ENCODE results near the gene STING1. TPM values are rescaled to one million over a fixed set of nuclear protein-coding genes. Genes with fewer than 3 reads are reported as not detected.
"Not testable (repeated sequence)": the region's sequence is repeated elsewhere in the genome, so short reads cannot be mapped to it uniquely, and the experiment has no call there.

The STING1 gene
- total RNA-seq (100 to 1,000 TPM; 141 to 144 TPM), polyA plus RNA-seq (100 to 1,000 TPM; 124 to 176 TPM)

GRCh38 chr5:139482050-139482889, at the start of gene STING1:
Gene STING1, minus strand, starts transcription at chr5:139482758. Its CDS starts 1,054 bp downstream, at chr5:139481704.
- CTCF ChIA-PET (ENCODE audit: partially characterized antibody): interaction anchor here (0.9 to 11.3 kb wide), 10 partner anchors 9 to 59 kb away, joined by 3 to 97 read pairs (median 8); partner anchors contain the start of gene SMIM33

GRCh38 chr5:139531772-139532169, 49.2 kb upstream of the STING1 start:
- no peaks in the 10 kb centered on the region for H3K4me1 ChIP-seq (ENCODE audit: insufficient read depth, low read length)
- Mint-ChIP-seq H3K9me3 (peaks cover 0 to 15% (median 9%) of the 10 kb centered on the region in 8 donors), H3K36me3 (peaks cover 1 to 3% of the 10 kb centered on the region in 2 donors), H3K4me1 (no peaks in the 10 kb centered on the region), H3K27ac (no peak overlapping the region), H3K4me3 (no peak overlapping the region), H3K27me3 (peaks cover 0 to 3% of the 10 kb centered on the region in 2 donors)
- ChIA-PET CTCF (ENCODE audit: partially characterized antibody) (interaction anchor here (0.7 to 1.1 kb wide), 2 partner anchors 12 to 89 kb away, joined by 3 to 4 read pairs; no protein-coding TSS in a partner anchor), POLR2A (ENCODE audit: partially characterized antibody) (no interaction called here)
- no peak overlapping the region for H3K4me3 ChIP-seq (ENCODE audit: low read length in 2 of 2)
- DNase-seq: no peak
- H3K9me3 ChIP-seq (ENCODE audit: control insufficient read depth in 1 of 2, low read length in 2 of 2): no peaks in the 10 kb centered on the region
- intact Hi-C loops (cut with micrococcal nuclease): no loop called here
- no peak overlapping the region for H3K27ac ChIP-seq (ENCODE audit: low read depth, low read length)
- H3K36me3 ChIP-seq (ENCODE audit: insufficient read depth, low read length): no peaks in the 10 kb centered on the region
- no peaks in the 10 kb centered on the region for H3K27me3 ChIP-seq (ENCODE audit: insufficient read depth, low read length)

More at GRCh38 chr5:139482050-139482889, at the start of gene STING1:
- peak within 1 kb of the TSS; percentile 82 to 95 for H3K4me3 ChIP-seq (ENCODE audit: low read length in 2 of 2)
- no peaks in the 10 kb centered on the region for H3K9me3 Mint-ChIP-seq
- peaks cover 28 to 36% of the 10 kb centered on the region in 2 donors for H3K36me3 Mint-ChIP-seq
- no peaks in the 10 kb centered on the region for H3K27me3 ChIP-seq (ENCODE audit: insufficient read depth, low read length)
- H3K27ac ChIP-seq (ENCODE audit: low read depth, low read length): peak within 1 kb of the TSS; percentile 86
- peak within 1 kb of the TSS; percentile 90 to 98 (median 97) for H3K27ac Mint-ChIP-seq
- intact Hi-C loops (cut with micrococcal nuclease): loop anchor here (1.0 kb wide), 5 partner anchors 24 to 78 kb away; partner anchors contain the start of genes DNAJC18 and SPATA24
- peaks cover 46% of the 10 kb centered on the region for H3K4me1 ChIP-seq (ENCODE audit: insufficient read depth, low read length)
- peak within 1 kb of the TSS; percentile 92 to 98 (median 94) for H3K4me3 Mint-ChIP-seq
- peaks cover 21 to 57% (median 39%) of the 10 kb centered on the region in 4 donors for H3K4me1 Mint-ChIP-seq
- no peaks in the 10 kb centered on the region for H3K27me3 Mint-ChIP-seq
- H3K36me3 ChIP-seq (ENCODE audit: insufficient read depth, low read length): peaks cover 14% of the 10 kb centered on the region
- no peaks in the 10 kb centered on the region for H3K9me3 ChIP-seq (ENCODE audit: control insufficient read depth in 1 of 2, low read length in 2 of 2)
- DNase-seq: peak; percentile 78 to 83 (median 80)
- POLR2A ChIA-PET (ENCODE audit: partially characterized antibody): interaction anchor here (0.5 to 5.2 kb wide), 26 partner anchors 13 to 208 kb away, joined by 3 to 131 read pairs (median 8); partner anchors contain the start of genes DNAJC18, ECSCR, MATR3 and PAIP2

DNA sequence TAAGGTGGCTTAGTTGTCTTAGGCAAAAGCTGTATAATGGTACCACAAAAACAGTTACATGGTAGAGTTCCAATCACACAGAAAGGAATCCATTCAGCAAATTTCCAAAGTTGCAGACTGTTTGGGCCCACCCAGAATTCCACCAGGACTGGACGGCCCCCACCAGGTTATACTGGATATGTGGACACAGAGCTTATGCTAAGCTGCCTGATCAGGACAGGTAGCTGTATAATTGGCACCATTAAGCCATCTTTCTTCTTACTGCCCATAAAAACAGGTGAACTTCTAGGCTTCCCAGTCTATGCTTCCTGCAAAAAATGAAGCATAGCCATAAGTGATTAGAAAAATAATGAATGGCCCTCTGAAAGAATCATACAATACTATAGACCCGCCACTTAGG, 47.5 kb upstream of the STING1 start:
- DNase-seq; H3K27me3 Mint-ChIP-seq; H3K27ac ChIP-seq (ENCODE audit: low read depth, low read length); intact Hi-C loops (cut with micrococcal nuclease); H3K4me1 ChIP-seq (ENCODE audit: insufficient read depth, low read length); H3K27ac Mint-ChIP-seq; POLR2A ChIA-PET (ENCODE audit: partially characterized antibody); H3K4me3 ChIP-seq (ENCODE audit: low read length in 2 of 2); H3K4me3 Mint-ChIP-seq; H3K4me1 Mint-ChIP-seq; H3K27me3 ChIP-seq (ENCODE audit: insufficient read depth, low read length); H3K36me3 ChIP-seq (ENCODE audit: insufficient read depth, low read length); H3K9me3 ChIP-seq (ENCODE audit: control insufficient read depth in 1 of 2, low read length in 2 of 2); H3K36me3 Mint-ChIP-seq: not testable (repeated sequence)
- peaks cover 0 to 15% (median 9%) of the 10 kb centered on the region in 8 donors for H3K9me3 Mint-ChIP-seq
- CTCF ChIA-PET (ENCODE audit: partially characterized antibody): interaction anchor here (1.4 kb wide), 1 partner anchor 13 kb away, joined by 3 read pairs; no protein-coding TSS in a partner anchor

DNA sequence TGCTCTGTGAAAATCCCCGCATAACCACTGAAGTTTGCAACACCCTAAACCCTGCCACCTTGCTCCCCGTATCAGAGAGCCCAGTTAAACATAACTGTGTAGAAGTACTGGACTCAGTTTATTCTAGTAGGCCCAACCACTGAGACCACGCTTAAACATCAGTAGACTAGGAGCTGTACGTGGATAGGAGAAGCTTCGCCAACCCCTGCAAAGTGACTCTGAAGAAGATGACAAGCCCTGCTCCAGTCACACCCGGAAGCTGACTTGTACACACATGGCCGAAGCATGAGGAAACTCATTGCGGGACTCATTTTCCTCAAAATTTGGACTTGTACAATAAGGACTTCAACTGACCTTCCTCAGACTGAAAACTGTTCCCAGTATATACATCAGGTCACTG, 46.1 kb upstream of the STING1 start:
- peaks cover 0 to 15% (median 9%) of the 10 kb centered on the region in 8 donors for H3K9me3 Mint-ChIP-seq
- H3K4me3 Mint-ChIP-seq; H3K4me3 ChIP-seq (ENCODE audit: low read length in 2 of 2); H3K4me1 Mint-ChIP-seq; H3K27ac Mint-ChIP-seq; intact Hi-C loops (cut with micrococcal nuclease); DNase-seq; H3K27me3 Mint-ChIP-seq; H3K27me3 ChIP-seq (ENCODE audit: insufficient read depth, low read length); H3K9me3 ChIP-seq (ENCODE audit: control insufficient read depth in 1 of 2, low read length in 2 of 2); H3K36me3 ChIP-seq (ENCODE audit: insufficient read depth, low read length); H3K4me1 ChIP-seq (ENCODE audit: insufficient read depth, low read length); H3K36me3 Mint-ChIP-seq; H3K27ac ChIP-seq (ENCODE audit: low read depth, low read length); CTCF ChIA-PET (ENCODE audit: partially characterized antibody): not testable (repeated sequence)
- POLR2A ChIA-PET (ENCODE audit: partially characterized antibody): interaction anchor here (1.0 kb wide), 1 partner anchor 187 kb away, joined by 4 read pairs; the partner anchor contains the start of gene PAIP2

DNA sequence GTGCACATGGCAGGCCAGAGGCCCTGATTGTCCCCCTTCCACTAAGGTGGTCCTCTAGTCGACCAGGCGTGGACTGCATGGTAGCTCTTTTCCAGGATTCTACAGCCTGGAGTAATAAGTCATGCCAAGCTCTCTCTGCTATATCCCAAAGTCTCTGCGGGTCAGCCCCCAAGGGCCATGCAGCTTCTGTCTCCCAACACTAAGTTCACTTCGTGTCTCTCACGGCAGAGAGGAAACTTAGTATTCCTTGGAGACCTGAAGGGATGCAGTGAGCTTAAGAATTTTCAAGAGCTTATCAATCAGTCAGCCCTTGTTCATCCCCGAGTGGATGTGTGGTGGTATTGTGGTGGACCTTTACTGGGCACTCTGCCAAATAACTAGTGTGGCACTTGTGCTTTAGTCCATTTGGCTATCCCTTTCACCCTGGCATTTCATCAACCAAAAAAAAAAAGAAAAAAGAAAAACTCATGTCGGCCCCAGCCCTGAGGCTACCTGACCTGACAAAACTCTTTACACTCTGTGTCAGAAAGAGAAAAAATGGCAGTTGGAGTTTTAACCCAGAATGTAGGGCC, 45.4 kb upstream of the STING1 start:
- H3K4me3 Mint-ChIP-seq; H3K27ac Mint-ChIP-seq; H3K27ac ChIP-seq (ENCODE audit: low read depth, low read length); H3K27me3 ChIP-seq (ENCODE audit: insufficient read depth, low read length); H3K36me3 Mint-ChIP-seq; intact Hi-C loops (cut with micrococcal nuclease); POLR2A ChIA-PET (ENCODE audit: partially characterized antibody); H3K4me3 ChIP-seq (ENCODE audit: low read length in 2 of 2); H3K36me3 ChIP-seq (ENCODE audit: insufficient read depth, low read length); DNase-seq; H3K4me1 Mint-ChIP-seq; H3K4me1 ChIP-seq (ENCODE audit: insufficient read depth, low read length); CTCF ChIA-PET (ENCODE audit: partially characterized antibody); H3K9me3 ChIP-seq (ENCODE audit: control insufficient read depth in 1 of 2, low read length in 2 of 2); H3K27me3 Mint-ChIP-seq: not testable (repeated sequence)
- peaks cover 0 to 15% (median 9%) of the 10 kb centered on the region in 8 donors for H3K9me3 Mint-ChIP-seq

DNA sequence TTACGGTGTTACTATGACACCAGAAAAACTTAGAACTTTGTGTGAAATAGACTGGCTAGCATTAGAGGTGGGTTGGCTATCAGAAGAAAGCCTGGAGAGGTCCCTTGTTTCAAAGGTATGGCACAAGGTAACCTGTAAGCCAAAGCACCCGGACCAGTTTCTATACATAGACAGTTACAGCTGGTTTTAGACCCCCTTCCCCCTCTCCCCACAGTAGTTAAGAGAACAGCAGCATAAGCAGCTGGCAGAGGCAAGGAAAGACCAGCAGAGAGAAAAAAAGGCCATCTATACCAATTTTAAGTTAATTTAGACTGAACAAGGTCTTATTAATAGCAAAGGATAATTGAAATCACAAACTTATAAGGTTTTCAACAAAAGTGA, 44.5 kb upstream of the STING1 start:
- DNase-seq; H3K36me3 Mint-ChIP-seq; intact Hi-C loops (cut with micrococcal nuclease); H3K4me3 ChIP-seq (ENCODE audit: low read length in 2 of 2); H3K36me3 ChIP-seq (ENCODE audit: insufficient read depth, low read length); POLR2A ChIA-PET (ENCODE audit: partially characterized antibody); H3K27ac ChIP-seq (ENCODE audit: low read depth, low read length); CTCF ChIA-PET (ENCODE audit: partially characterized antibody); H3K4me1 Mint-ChIP-seq; H3K4me3 Mint-ChIP-seq; H3K27me3 ChIP-seq (ENCODE audit: insufficient read depth, low read length); H3K4me1 ChIP-seq (ENCODE audit: insufficient read depth, low read length); H3K9me3 ChIP-seq (ENCODE audit: control insufficient read depth in 1 of 2, low read length in 2 of 2); H3K27me3 Mint-ChIP-seq; H3K27ac Mint-ChIP-seq: not testable (repeated sequence)
- peaks cover 0 to 15% (median 9%) of the 10 kb centered on the region in 8 donors for H3K9me3 Mint-ChIP-seq

GRCh38 chr5:139526309-139527089, 43.9 kb upstream of the STING1 start:
- POLR2A ChIA-PET (ENCODE audit: partially characterized antibody); CTCF ChIA-PET (ENCODE audit: partially characterized antibody); H3K4me3 Mint-ChIP-seq; H3K36me3 Mint-ChIP-seq; H3K27ac ChIP-seq (ENCODE audit: low read depth, low read length); H3K27ac Mint-ChIP-seq; H3K27me3 ChIP-seq (ENCODE audit: insufficient read depth, low read length); H3K4me1 Mint-ChIP-seq; H3K4me1 ChIP-seq (ENCODE audit: insufficient read depth, low read length); H3K4me3 ChIP-seq (ENCODE audit: low read length in 2 of 2); intact Hi-C loops (cut with micrococcal nuclease); H3K9me3 ChIP-seq (ENCODE audit: control insufficient read depth in 1 of 2, low read length in 2 of 2); DNase-seq; H3K27me3 Mint-ChIP-seq; H3K36me3 ChIP-seq (ENCODE audit: insufficient read depth, low read length): not testable (repeated sequence)
- H3K9me3 Mint-ChIP-seq: peaks cover 0 to 14% (median 9%) of the 10 kb centered on the region in 8 donors
